Activated T-cell treated with anti-CD3 and anti-CD28 coated beads, Interleukin-2, amount 50 U/mL, for 48 hours (primary cell): ENCODE data around the gene SLC44A2.

Experiments
- DNase-seq, 2 experiments: peaks; one replicate each; pipeline ENCODE4 v3.0.0-alpha.2; 2020

Gene SLC44A2

DNA sequence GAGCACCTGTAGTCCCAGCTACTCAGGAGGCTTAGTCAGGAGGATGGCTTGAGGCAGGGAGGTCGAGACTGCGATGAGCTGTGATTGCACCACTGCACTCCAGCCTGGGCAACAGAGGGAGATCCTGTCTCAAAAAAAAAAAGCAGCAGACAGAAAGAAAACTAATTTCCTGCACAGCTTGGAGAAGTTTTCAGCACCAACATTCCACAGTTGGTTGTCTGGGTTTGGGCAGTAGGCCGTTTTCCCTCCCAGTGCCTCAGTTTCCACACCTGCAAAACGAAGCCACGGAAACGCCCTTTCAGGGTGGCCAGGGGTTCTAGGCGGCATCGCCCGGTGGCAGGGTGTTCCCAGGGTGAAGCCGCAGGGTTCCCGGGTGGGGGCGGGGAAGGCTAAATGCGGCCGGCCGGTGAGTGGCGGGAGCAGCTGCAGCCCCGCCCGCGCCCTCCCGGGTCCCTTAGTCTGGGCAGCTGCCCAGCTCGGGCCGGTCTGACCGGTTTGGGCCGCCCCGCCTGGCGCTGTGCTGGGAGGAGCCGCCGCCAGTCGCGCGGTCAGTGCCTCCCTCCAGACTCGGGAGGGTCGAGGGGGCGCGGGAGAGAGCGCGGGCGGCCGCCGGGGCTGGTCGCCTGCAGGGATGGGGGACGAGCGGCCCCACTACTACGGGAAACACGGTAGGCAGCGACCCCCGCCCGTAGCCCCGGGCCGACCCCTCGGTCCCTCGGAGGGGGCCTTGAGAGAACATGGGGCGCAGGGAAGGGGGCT is at the start of gene SLC44A2:
Gene SLC44A2, plus strand, starts transcription at position 551 of the 759 bp plus-strand sequence. Its CDS starts 81 bp downstream, at position 632.
- no peak for DNase-seq

DNA sequence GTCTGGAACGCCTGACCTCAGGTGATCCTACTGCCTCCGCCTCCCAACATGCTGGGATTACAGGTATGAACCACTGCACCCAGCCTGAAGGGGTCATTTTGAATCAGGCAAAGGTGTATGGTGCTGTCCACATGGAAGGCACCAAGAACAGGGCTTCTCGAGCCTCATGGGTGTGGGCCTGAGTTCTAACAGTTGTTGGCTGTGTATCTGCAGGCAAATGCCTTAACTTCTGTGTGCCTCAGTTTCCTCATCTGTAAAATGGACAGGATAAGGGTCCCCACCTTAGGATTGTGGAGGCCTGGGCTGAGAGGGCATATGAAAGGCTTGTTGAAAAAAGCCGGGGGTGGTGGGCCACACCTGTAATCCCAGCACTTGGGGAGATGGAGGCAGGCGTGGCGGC is 47.4 kb upstream of the SLC44A2 start:
- DNase-seq = no peak

DNA sequence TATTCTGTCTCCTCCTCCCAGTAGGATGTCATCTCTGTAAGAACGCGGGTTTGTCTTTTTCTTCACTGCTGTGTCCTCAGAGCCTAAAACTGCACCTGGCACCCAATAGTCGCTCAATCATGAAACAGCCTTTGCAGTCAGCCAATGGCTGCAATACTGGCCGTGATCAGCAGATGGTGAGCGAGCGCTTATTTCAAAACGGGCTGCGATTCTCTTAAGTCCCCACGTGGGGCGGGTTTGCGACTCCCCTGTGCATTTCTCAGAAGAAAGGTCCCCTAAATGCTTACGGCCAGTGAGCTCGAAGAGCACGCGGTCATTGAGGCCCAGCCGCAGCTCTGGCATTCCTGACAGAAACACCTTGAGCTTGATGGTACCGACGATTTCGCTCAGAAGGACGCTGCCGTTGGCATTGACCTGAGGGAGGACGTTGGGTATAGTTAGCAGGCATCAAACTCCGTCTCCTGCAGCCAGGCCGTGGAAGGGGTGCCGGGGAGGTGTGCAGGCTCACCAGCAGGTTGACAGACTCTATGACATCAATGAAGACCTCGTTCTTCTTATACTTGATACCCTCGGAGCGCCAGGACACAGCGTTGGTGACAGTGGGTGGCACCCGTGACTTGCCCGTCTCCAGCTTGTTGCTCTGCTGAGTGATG is 44.2 kb upstream of the SLC44A2 start:
- peak; percentile 94 to 96 for DNase-seq

DNA sequence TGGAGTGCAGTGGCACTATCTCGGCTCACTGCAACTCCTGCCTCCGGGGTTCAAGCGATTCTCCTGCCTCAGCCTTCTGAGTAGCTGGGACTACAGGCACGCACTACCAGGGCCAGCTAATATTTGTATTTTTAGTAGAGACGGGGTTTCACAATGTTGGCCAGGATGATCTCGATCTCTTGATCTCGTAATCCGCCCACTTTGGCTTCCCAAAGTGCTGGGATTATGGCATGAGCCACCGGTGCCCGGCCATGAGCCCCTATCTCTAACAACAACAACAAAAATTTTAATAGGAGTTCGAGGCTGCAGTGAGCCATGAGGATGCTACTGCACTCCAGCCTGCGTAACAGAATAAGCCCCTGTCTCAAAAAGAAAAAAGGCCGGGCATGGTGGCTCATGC is 43.3 kb upstream of the SLC44A2 start:
- DNase-seq = no peak

DNA sequence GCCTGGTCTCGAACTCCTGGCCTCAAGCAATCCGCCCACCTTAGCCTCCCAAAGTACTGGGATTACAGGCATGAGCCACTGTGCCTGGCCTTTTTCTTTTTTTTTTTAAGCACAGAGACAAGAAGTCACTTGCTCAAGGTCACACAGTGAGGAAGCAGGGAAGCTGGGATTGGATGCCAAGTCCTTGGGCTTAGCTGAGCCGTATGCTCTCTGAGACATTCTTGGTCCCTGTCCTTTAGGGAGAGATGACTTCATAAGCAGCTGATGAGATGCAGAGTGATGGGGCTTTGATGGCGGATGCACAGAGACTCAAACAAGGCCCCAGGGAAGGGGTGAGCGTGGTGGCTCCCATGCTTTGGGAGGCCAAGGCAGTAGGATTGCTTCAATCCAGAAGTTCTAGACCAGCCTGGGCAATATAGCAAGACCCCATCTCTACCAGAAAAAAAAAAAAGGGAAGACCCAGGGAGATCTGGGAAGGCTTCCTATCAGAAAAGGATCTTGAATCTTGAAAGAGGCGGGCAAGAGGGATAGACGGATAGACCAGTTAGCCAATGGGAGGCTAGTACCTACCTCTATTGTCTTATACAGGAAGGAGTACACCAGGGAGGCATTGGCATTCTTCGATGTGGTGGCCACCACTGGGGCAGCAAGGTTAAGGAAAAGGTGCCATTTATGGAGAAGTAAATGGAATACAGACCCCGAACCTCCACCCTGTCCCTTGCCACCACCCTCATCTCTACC is 42.1 kb upstream of the SLC44A2 start:
- DNase-seq = no peak

DNA sequence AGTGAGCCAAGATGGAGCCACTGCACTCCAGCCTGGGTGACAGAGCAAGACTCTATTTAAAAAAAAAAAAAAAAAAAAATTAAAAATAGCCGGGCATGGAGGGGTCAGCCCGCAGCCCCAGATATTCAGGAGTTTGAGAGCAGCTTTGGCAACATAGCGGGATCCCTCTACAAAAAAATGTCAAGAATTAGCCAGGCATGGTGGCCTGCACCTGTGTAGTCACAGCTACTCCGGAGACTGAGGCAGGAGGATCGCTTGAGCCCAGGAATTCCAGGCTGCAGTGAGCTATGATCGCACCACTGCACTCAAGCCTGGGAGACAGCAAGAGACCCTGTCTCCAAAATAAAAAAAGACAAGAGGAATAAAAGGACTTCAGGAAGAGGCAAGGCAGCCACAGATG is 39.0 kb upstream of the SLC44A2 start:
- no peak for DNase-seq

DNA sequence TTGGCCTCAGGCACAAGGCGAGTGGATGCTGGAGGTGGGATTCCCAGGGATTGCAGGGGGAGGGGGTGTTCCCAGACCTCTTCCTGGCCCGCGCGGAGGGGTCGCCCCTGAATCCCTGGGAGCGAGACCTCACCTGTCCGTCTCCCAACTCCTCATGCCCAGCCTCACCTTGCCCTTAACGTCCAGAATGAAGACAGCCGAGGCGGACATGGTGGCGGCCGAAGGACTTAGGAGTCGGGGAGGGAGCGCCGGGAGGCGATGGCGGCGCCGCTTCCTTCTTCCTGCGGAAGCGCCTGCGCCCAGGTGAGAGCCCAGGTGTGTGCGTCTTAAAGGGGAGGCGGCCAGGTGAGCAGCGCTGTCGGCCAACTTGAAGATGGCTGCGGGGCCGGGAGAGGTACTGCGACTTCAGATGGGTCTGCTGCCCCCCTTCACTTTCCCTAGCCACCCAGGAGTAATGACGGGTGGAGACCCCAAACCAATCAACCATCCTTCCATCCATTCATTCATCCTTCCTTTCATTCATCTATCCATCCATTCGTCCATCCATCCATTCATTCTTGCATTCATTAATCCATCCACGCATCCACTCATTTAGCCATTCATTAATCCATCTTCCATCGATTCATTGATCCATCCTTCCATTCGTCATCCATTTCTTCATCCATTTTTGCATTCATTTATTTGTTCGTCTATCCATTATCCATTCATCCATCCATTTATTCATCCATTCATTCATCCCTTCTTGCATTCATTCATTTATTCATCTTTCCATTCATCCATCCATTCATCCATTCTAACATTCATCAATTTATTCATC is 38.1 kb upstream of the SLC44A2 start, which contains the start of gene AP1M2:
Gene AP1M2, minus strand, starts transcription at position 291 of the 817 bp plus-strand sequence. Its CDS starts 81 bp downstream, at position 210.
- no peak for DNase-seq

DNA sequence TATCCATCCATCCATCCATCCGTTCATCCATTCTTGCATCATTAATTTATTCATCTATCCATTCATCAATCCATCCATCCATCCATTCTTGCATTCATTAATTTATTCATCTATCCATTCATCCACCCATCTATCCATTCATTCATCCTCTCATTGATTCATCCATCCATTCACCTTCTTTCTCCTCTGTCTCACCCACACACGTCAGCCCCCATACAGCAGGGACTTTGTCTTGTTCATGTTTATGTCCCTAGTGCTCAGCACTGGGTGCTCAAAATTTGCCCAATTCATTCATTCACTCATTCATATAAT is 37.6 kb upstream of the SLC44A2 start:
- DNase-seq = no peak

DNA sequence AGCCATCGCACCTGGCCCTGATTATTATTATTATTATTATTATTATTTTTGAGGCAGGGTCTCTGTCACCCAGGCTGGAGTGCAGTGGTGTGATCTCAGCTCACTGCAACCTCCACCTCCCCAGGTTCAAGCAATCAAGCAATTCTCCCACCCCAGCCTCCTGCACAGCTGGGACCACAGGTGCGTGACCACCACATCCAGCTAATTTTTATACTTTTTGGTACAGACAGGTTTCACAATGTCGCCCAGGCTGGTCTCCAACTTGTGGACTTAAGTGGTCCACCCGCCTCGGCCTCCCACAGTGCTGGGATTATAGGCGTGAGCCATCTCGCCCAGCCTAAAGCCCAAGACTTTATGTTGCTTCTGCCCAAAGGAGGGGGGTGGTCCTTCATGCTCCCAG is 32.2 kb upstream of the SLC44A2 start:
- DNase-seq = no peak

DNA sequence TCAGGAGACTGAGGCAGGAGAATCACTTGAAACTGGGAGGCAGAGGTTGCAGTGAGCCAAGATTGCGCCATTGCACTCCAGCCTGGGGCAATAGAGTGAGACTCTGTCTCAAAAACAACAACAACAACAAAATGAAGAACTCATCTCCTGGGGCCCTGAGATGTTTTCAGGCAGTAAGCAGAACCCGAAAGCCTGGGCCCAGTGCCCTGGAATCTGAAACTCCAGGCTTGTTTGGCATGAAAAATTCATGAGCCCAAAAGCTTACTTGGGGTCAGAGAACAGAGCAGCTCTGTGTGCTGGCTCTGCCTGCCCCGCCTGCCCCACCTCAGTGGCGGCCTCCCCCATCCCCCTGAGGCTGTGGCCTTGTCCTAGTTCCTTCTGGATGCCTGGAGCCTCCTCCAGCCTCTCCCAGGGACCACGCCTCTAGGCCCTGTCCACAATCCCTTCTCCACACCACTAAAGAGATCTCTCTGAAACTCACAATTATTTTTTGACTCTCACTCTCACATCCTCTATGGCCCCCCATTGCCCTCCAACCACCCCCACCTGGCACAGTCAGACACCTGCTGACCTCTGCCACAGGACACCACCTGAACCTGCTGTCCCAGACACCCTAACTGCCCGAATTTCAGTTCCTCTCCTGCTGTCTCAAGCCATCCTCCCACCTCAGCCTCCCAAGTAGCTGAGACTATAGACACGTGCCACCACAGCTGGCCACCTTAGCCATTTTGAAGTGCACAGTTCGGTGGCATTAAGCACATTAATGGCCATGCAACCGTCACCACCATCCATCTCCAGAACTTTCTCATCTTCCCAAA is 31.3 kb upstream of the SLC44A2 start:
- DNase-seq = no peak

DNA sequence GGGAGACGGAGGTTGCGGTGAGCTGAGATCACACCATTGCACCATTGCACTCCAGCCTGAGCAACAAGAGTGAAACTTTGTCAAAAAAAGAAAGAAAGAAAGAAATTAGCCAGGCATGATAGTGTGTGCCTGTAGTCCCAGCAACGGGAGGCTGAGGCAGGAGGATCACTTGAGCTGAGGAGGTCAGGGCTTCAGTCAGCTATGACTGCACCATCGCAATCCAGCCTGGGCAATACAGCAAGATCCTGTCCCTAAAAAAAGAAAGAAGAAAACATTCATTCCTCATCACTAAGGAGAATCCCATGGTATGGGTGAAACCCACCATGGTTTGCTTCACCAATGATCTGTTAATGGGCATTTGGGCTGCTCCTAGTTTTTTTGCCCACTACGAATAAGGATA is 25.2 kb upstream of the SLC44A2 start:
- DNase-seq = no peak

DNA sequence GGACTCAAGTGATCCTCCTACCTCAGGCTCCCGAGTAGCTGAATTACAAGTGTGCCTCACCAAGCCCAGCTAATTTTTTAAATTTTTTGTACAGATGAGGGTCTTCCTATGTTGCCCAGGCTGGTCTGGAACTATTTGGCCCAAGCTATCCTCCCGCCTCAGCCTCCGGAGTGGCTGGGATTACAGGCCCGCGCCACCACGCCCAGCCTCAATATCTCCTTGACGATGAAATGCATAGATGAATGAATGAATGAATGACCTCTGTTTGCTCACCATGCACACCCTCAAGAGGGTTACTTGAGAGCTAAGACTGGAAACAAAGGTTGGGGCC is 23.4 kb upstream of the SLC44A2 start:
- no peak for DNase-seq

DNA sequence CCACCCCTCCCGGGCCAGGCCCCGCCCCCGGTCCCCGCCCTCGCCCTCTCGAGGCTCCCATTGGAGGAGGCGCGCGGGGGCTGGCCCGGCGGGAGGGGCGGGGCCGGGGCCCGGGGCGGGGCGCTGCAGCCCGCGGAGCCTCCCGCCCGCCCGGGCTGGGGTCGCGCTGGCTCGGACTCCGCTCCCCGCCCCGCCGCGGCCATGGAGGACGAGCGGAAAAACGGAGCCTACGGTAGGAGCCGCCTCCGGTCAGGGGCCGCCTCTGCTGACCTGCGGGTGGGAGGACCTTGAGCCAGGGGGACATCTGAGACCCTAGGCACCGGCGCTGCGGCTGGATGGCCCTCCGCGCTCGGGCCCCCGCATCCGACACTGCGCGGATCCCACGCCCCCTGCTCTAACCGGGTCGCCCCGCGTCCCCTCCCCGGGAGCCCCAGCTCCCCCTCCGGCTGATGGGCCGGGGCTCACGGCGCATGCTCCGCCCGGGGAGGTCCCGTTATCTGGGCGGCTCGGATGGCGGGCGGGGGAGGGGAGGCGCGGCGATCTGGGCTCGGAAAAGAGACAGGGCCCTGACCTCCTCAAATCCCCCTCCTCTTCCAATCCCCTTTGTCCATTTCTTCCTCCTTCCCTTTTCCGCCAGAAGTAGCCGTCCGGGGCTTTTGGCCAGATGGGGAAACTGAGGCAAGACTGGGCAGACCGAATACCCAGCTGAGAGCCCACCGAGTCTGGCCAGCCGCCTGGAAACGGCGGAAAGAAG is 22.8 kb upstream of the SLC44A2 start:
- peak; percentile 91 to 94 for DNase-seq

DNA sequence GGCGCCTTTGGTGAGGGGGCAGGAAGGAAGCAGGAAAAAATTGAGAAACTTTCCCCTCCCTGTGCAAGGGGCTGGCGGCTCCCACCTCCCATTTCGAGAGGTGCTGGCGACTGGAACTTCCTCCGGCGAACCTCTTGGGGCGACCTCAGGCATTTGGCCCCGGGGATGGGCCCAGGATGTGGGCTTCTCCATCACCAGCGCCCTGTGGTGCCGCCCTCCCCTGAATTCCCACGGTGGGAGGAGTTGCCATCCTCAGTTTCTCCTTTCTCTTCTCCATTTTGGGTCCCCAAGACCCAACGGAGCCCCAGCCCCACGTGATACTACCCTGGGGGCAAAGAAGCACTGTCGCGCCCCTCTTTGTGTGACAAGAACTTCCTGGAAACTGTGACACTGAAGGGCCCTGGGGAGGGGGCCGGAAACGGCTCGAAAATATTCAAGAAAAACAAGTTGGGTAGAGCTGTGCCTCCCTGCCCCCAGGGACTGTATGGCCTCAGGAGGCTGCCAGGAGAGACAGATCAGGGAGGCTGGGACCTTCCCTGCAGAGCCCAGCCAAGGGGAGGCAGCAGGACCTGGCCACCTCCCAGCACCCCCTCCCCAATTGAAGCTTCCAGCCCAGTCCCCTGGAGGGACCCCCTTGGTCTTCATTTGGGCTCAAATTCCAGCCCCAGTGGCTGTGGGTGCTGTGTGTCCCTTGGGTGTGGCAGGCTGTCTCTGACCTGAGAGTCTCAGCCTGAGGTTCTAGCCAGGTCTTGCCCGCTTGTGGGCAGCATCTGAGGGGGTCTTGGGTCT is 22.1 kb upstream of the SLC44A2 start:
- DNase-seq = peak; percentile 81

DNA sequence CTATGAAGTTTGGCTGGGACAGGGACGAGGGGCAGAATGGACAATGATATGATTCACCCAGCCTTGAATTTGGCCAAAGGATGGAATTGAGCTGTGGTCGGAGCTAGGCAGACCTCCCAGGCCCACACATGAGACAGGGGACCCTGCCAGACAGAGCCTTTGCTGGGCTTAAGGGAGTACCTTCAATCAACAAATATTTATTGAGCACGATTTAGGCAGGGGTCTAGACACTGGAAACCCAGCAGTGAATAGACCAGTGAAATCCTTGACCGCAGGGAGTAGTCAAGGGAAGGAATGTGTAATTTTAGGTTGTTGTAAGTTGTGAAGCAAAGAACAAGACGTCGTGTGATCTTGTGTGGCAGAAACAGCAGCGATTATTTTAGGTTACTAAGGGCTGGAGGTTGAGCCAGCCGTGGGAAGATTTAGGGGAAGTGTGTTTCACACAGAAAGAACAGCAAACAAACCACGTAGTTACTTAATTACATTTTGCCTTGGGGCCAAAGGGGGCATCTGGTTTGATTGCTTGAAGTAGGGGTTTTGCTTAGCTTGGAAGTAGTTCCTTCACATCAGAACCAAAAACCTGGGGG is 21.4 kb upstream of the SLC44A2 start:
- peak in 1 of 2 experiments; percentile 35 for DNase-seq

DNA sequence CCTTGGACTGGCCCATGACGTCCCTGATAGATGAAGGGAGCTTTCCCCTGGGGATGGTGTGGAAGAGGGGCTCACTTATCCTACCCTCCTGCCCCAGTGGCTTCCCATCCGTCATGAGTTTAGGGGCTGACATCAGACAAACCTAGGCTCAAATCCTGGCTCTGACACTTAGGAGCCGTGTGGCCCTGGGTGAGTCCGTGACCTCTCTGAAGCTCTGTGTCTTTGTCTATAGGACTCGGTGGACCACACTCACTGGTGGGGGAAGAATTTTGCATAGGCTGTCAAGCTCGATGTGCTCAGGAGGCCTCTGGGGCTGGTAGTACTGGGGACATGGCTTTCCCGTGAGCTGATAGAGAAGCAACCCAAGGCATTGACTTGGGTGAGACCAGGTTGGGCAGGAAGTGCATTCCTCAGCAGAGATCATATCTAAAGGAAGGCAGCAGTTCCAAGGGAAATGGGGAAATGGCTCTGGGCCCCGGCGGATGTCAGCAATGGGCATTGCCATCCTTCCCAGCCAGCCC is 20.8 kb upstream of the SLC44A2 start:
- DNase-seq = peak; percentile 38 to 47

DNA sequence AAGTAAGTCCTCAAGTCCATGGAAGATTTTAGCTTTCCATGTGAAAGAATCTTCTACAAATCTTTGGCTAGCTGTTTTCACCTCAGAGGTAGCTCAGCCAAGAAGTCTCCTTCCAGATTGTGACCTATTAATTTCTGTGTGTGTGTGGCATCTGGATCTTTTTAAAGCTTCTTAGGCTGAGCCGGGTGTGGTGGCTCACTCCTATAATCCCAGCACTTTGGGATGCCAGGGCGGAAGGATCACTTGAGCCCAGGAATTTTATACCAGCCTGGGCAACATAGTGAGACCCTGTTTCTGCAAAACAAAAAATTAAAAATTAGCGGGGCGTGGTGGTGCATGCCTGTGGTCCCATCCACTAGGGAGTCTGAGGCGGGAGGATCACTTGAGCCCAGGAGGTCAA is 13.4 kb upstream of the SLC44A2 start:
- DNase-seq = no peak

DNA sequence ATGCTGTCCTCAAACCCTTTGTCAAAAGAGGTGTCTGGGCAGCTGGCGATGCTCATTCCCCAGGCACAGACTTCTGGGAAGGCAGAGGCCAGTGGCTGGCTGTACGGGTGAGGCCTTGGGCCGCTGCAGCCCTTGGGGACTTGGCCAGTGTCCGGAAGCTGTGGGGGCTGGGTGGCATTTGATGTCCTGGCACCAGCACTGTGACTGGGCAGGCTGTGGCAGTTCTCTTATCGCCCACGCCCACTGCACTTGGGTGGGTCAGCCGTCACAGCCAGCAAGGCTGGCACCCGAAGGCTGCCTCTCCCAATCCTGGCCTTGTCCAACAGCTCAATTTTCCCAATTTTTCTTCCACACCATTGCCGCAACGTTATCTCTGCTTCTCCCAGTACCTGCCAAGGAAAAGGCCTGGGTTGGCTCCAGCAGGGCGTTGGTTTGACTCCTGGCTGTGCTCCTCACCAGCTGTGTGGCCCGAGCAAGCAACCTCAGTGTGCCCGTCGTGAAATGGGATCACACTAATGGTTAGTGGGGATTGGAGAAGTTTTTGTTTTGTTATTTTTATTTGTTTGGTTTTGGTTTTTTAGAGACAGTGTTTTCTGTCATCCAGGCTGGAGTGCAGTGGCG is 12.7 kb upstream of the SLC44A2 start:
- DNase-seq = no peak

DNA sequence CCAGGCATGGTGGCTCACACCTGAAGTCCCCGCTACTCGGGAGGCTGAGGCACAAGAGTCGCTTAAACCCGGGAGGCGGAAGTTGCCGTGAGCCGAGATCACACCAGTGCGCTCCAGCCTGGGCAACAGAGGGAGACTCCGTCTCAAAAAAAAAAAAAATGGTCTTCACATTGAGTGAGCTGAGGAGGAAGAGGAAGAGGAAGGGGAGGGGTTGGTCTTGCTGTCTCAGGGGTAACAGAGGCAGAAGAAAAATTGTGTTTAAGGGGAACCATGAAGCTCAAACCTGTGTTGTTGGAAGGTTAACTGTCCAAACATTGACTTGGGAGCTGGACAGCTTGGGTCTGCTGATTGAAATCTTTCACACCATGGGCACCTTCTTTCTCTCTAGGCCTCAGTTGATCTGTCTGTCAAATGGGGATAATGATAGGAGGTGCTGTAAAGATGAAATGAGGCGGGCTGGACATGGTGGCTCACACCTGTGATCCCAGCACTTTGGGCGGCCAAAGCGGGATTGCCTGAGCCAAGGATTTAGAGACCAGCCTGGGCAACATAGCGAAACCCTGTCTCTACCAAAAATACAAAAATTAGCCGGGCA is 9.8 kb upstream of the SLC44A2 start:
- no peak for DNase-seq
